ENCODE results near the gene HSD11B1.

HSD11B1 gene

DNA sequence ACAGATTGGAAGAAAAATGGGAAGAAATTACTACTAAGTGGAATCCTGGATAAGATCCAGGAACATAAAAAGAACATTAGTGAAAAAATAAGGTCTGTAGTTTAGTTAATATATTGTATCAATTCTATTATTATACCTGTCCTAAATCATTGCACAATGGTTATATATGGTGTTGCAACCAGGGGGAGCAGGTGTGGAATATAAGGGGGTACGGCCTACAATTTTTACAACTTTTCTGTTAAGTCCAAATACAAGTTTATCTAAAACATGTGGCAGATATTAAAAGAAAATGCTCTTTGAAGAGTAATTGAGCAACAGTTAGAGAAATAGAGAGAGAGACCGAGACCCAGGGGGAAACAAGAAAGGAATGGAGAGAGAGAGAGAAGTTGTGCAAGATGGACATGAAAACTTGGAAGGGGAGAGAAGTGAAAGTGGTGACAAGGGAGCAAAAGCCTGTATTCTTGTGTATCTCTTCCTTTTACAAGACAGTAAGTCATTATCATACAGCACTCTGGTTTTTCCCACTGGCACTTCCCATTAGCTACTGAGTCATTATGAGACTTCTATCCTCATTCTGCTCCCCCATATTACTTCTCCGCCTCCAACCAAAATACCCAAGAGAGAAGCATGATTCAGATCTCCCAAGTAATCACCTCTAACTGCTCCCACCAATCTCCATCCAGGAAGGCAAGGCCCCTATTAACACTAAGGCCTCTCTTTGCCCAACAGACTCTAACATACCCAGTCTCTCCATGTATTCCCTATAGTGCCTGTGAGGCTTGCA is 29.0 kb downstream of the HSD11B1 start:
- DNase-seq (ENCODE audit: low spot score), result no peak
- Histone ChIP-seq H3K4me1 (ENCODE audit: control insufficient read depth in 2 of 2, insufficient read depth in 1 of 2, low read depth in 1 of 2, low read length in 2 of 2) (no peaks in the 10 kb centered on the region), H3K9ac (ENCODE audit: low read depth, low read length, poor library complexity) (no peak overlapping the region), H4K8ac (ENCODE audit: low read depth, low read length) (no peak overlapping the region), H2AK5ac (ENCODE audit: low read depth, low read length) (no peak overlapping the region), H2BK5ac (ENCODE audit: low read length) (no peak overlapping the region), H2BK12ac (ENCODE audit: low read length) (no peak overlapping the region), H3K18ac (ENCODE audit: low read length) (no peak overlapping the region), H4K91ac (ENCODE audit: low read depth, low read length, poor library complexity) (no peak overlapping the region), H3K4me2 (ENCODE audit: insufficient read depth, low read length, poor library complexity, severe bottlenecking) (no peak overlapping the region), H3K27me3 (ENCODE audit: control insufficient read depth in 3 of 3, insufficient read depth in 3 of 3, low read depth in 1 of 3, low read length in 3 of 3) (no peaks in the 10 kb centered on the region), H3K36me3 (replicated peaks in 1 of 2; ENCODE audit: control insufficient read depth in 2 of 2, insufficient read depth in 2 of 2, low read length in 2 of 2) (no peaks in the 10 kb centered on the region), H3K9me3 (replicated peaks in 1 of 2; ENCODE audit: control insufficient read depth in 2 of 2, insufficient read depth in 1 of 2, low read depth in 1 of 2, low read length in 2 of 2) (no peaks in the 10 kb centered on the region), H2BK15ac (ENCODE audit: low read length) (no peak overlapping the region), H2AFZ (ENCODE audit: low read length) (no peak overlapping the region), H3K27ac (replicated peaks; ENCODE audit: low read length) (no peak overlapping the region), H3K23ac (ENCODE audit: low read depth, low read length, poor library complexity) (no peak overlapping the region), H3K4ac (ENCODE audit: low read length) (no peak overlapping the region), H3K14ac (ENCODE audit: low read length) (no peak overlapping the region), H2BK120ac (ENCODE audit: low read depth, low read length) (no peak overlapping the region), H3K79me1 (ENCODE audit: low read depth, low read length) (no peaks in the 10 kb centered on the region), H3K4me3 (ENCODE audit: low read length in 2 of 2) (no peak overlapping the region)
- WGBS, 2 donors (ENCODE audit: extremely low coverage in 2 of 2, insufficient read length in 2 of 2, insufficient replicate concordance in 1 of 2), result no CpG with 5 or more reads among the region's 3 CpGs

DNA sequence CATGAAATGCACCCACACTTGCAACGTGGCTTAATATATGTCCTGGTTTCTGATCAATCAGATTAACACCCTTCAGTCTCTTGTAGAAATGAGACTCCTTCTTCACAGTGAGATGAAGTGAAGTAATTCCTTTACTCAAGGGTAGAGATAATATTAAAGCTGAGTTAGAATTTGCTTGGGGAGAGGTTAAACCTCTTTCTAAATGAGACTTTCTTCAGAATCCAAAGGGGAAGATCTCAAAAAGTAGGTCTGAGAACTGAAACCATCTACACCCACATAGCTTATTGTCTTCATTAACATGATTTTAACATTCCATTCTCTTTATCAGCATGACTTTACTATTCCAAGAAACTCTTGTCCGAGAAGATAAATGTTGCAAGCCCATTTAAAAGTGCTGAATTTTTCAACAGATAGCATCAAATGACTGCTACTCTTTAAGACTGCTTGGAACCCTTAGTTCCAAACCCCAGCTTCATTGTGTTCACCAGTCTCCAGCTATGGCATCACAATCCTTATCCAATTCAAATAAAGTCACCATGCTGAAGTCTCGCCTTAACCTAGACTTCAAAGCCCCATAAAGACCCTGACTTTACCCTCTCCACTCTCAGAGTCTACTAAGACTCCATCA is 32.0 kb downstream of the HSD11B1 start:
- no peaks in the 10 kb centered on the region for H3K9me3 ChIP-seq (replicated peaks in 1 of 2; ENCODE audit: control insufficient read depth in 2 of 2, insufficient read depth in 1 of 2, low read depth in 1 of 2, low read length in 2 of 2)

DNA sequence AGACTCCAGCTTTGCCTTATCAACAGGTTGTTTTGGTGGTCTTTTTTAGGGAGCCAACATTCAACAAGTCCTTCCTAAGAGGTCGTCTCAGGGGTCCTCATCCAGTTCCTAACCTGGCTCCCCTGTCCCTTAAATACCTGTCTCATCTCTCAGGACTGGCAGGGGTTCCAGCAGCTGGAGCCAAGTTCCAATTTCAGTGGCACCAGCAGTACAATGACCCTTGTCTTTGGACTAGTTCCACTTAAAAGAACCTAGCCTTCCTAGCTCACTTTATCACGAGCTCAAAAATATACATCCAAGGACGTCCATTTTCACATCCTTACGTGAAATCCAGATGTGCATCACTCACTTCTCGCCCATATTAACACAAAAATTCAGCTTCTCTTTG is 32.5 kb downstream of the HSD11B1 start:
- H2BK12ac ChIP-seq (ENCODE audit: low read length), result no peak overlapping the region
- H3K14ac ChIP-seq (ENCODE audit: low read length), result no peak overlapping the region
- H3K36me3 ChIP-seq (replicated peaks in 1 of 2; ENCODE audit: control insufficient read depth in 2 of 2, insufficient read depth in 2 of 2, low read length in 2 of 2), result no peaks in the 10 kb centered on the region
- no peak overlapping the region for H2BK120ac ChIP-seq (ENCODE audit: low read depth, low read length)
- no peak overlapping the region for H3K9ac ChIP-seq (ENCODE audit: low read depth, low read length, poor library complexity)
- H3K27me3 ChIP-seq (ENCODE audit: control insufficient read depth in 3 of 3, insufficient read depth in 3 of 3, low read depth in 1 of 3, low read length in 3 of 3), result peaks cover 0 to 6% (median 0%) of the 10 kb centered on the region in 3 experiments
- H3K4me3 ChIP-seq (ENCODE audit: low read length in 2 of 2), result no peak overlapping the region
- no peak overlapping the region for H2AFZ ChIP-seq (ENCODE audit: low read length)
- no peak overlapping the region for H3K27ac ChIP-seq (replicated peaks; ENCODE audit: low read length)
- no peak overlapping the region for H4K91ac ChIP-seq (ENCODE audit: low read depth, low read length, poor library complexity)
- H3K4ac ChIP-seq (ENCODE audit: low read length), result no peak overlapping the region
- H4K8ac ChIP-seq (ENCODE audit: low read depth, low read length), result no peak overlapping the region
- no peaks in the 10 kb centered on the region for H3K4me1 ChIP-seq (ENCODE audit: control insufficient read depth in 2 of 2, insufficient read depth in 1 of 2, low read depth in 1 of 2, low read length in 2 of 2)
- no peak overlapping the region for H2BK15ac ChIP-seq (ENCODE audit: low read length)
- H3K18ac ChIP-seq (ENCODE audit: low read length), result no peak overlapping the region
- no peak overlapping the region for H3K4me2 ChIP-seq (ENCODE audit: insufficient read depth, low read length, poor library complexity, severe bottlenecking)
- no peak for DNase-seq (ENCODE audit: low spot score)
- H2AK5ac ChIP-seq (ENCODE audit: low read depth, low read length), result no peak overlapping the region
- H2BK5ac ChIP-seq (ENCODE audit: low read length), result no peak overlapping the region
- no peak overlapping the region for H3K23ac ChIP-seq (ENCODE audit: low read depth, low read length, poor library complexity)
- no peaks in the 10 kb centered on the region for H3K79me1 ChIP-seq (ENCODE audit: low read depth, low read length)
- H3K9me3 ChIP-seq (replicated peaks in 1 of 2; ENCODE audit: control insufficient read depth in 2 of 2, insufficient read depth in 1 of 2, low read depth in 1 of 2, low read length in 2 of 2), result no peaks in the 10 kb centered on the region
- WGBS, 2 donors (ENCODE audit: extremely low coverage in 2 of 2, insufficient read length in 2 of 2, insufficient replicate concordance in 1 of 2), result no CpG with 5 or more reads among the region's 5 CpGs

More for the DNA sequence above, 32.0 kb downstream of the HSD11B1 start:
- Histone ChIP-seq H3K14ac (ENCODE audit: low read length) (no peak overlapping the region), H2BK120ac (ENCODE audit: low read depth, low read length) (no peak overlapping the region), H3K4me1 (ENCODE audit: control insufficient read depth in 2 of 2, insufficient read depth in 1 of 2, low read depth in 1 of 2, low read length in 2 of 2) (no peaks in the 10 kb centered on the region), H3K79me1 (ENCODE audit: low read depth, low read length) (no peaks in the 10 kb centered on the region), H2BK12ac (ENCODE audit: low read length) (no peak overlapping the region), H4K8ac (ENCODE audit: low read depth, low read length) (no peak overlapping the region), H3K4me2 (ENCODE audit: insufficient read depth, low read length, poor library complexity, severe bottlenecking) (no peak overlapping the region), H3K9ac (ENCODE audit: low read depth, low read length, poor library complexity) (no peak overlapping the region), H4K91ac (ENCODE audit: low read depth, low read length, poor library complexity) (no peak overlapping the region), H3K23ac (ENCODE audit: low read depth, low read length, poor library complexity) (no peak overlapping the region), H2BK15ac (ENCODE audit: low read length) (no peak overlapping the region), H3K18ac (ENCODE audit: low read length) (no peak overlapping the region), H2AFZ (ENCODE audit: low read length) (no peak overlapping the region), H3K27me3 (ENCODE audit: control insufficient read depth in 3 of 3, insufficient read depth in 3 of 3, low read depth in 1 of 3, low read length in 3 of 3) (peaks cover 0 to 2% (median 0%) of the 10 kb centered on the region in 3 experiments), H2AK5ac (ENCODE audit: low read depth, low read length) (no peak overlapping the region), H3K36me3 (replicated peaks in 1 of 2; ENCODE audit: control insufficient read depth in 2 of 2, insufficient read depth in 2 of 2, low read length in 2 of 2) (no peaks in the 10 kb centered on the region), H3K27ac (replicated peaks; ENCODE audit: low read length) (no peak overlapping the region), H3K4ac (ENCODE audit: low read length) (no peak overlapping the region), H3K4me3 (ENCODE audit: low read length in 2 of 2) (no peak overlapping the region), H2BK5ac (ENCODE audit: low read length) (no peak overlapping the region)
- no peak for DNase-seq (ENCODE audit: low spot score)
- no CpG with 5 or more reads among the region's 3 CpGs for WGBS, 2 donors (ENCODE audit: extremely low coverage in 2 of 2, insufficient read length in 2 of 2, insufficient replicate concordance in 1 of 2)

DNA sequence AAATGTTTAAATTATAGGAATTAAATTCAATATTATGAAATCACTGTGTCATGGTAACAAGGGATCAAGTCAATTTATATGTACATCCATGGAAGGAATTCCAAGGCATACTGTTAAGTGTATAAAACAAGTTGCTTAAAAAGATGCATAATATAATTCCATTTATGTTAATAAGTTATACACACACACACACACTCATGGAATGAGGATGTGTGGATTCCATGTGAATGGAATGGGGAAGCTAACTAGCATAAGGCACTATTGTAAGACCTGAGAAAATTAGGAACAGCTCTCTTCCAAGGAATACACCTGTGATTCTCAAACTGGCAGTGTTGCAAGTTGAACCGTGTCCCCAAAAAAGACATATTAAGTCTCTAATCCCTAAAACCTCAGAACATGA is 33.6 kb downstream of the HSD11B1 start:
- no peak for DNase-seq (ENCODE audit: low spot score)
- no peaks in the 10 kb centered on the region for H3K79me1 ChIP-seq (ENCODE audit: low read depth, low read length)
- no peak overlapping the region for H2BK120ac ChIP-seq (ENCODE audit: low read depth, low read length)
- H3K27me3 ChIP-seq (ENCODE audit: control insufficient read depth in 3 of 3, insufficient read depth in 3 of 3, low read depth in 1 of 3, low read length in 3 of 3), result peaks cover 0 to 9% (median 0%) of the 10 kb centered on the region in 3 experiments
- H3K9ac ChIP-seq (ENCODE audit: low read depth, low read length, poor library complexity), result no peak overlapping the region
- no peak overlapping the region for H3K23ac ChIP-seq (ENCODE audit: low read depth, low read length, poor library complexity)
- no peak overlapping the region for H3K4me3 ChIP-seq (ENCODE audit: low read length in 2 of 2)
- H3K4me2 ChIP-seq (ENCODE audit: insufficient read depth, low read length, poor library complexity, severe bottlenecking), result no peak overlapping the region
- H3K4ac ChIP-seq (ENCODE audit: low read length), result no peak overlapping the region
- no peak overlapping the region for H2BK5ac ChIP-seq (ENCODE audit: low read length)
- no peak overlapping the region for H3K27ac ChIP-seq (replicated peaks; ENCODE audit: low read length)
- H2AK5ac ChIP-seq (ENCODE audit: low read depth, low read length), result no peak overlapping the region
- no peaks in the 10 kb centered on the region for H3K36me3 ChIP-seq (replicated peaks in 1 of 2; ENCODE audit: control insufficient read depth in 2 of 2, insufficient read depth in 2 of 2, low read length in 2 of 2)
- H4K91ac ChIP-seq (ENCODE audit: low read depth, low read length, poor library complexity), result no peak overlapping the region
- H4K8ac ChIP-seq (ENCODE audit: low read depth, low read length), result no peak overlapping the region
- no peaks in the 10 kb centered on the region for H3K4me1 ChIP-seq (ENCODE audit: control insufficient read depth in 2 of 2, insufficient read depth in 1 of 2, low read depth in 1 of 2, low read length in 2 of 2)
- no CpG with 5 or more reads among the region's 1 CpG for WGBS, 2 donors (ENCODE audit: extremely low coverage in 2 of 2, insufficient read length in 2 of 2, insufficient replicate concordance in 1 of 2)
- no peaks in the 10 kb centered on the region for H3K9me3 ChIP-seq (replicated peaks in 1 of 2; ENCODE audit: control insufficient read depth in 2 of 2, insufficient read depth in 1 of 2, low read depth in 1 of 2, low read length in 2 of 2)
- no peak overlapping the region for H3K14ac ChIP-seq (ENCODE audit: low read length)
- H2AFZ ChIP-seq (ENCODE audit: low read length), result no peak overlapping the region
- no peak overlapping the region for H2BK15ac ChIP-seq (ENCODE audit: low read length)
- H3K18ac ChIP-seq (ENCODE audit: low read length), result no peak overlapping the region
- H2BK12ac ChIP-seq (ENCODE audit: low read length), result no peak overlapping the region

All from neuronal stem cell (in vitro differentiated cells).